ENCODE data around the gene DHX35. TPM values are rescaled to one million over a fixed set of nuclear protein-coding genes. Genes with fewer than 3 reads are reported as not detected.

The DHX35 gene
- total and polyA plus RNA-seq, 2 of the 8 experiments (the other 6 are each of a cell fraction or from before 2014, with no cell fraction given): 21.9 to 27.7 TPM

GRCh38 chr20:39080326-39080725 is 118.2 kb downstream of the DHX35 start:
- H3K9ac ChIP-seq (replicated peaks in 1 of 4; ENCODE audit: extremely low read depth in 1 of 4, low read depth in 3 of 4, low read length in 3 of 4): no peak overlapping the region
- no peak overlapping the region for H4K91ac ChIP-seq (replicated peaks; ENCODE audit: insufficient read length, low read length)
- H3K4me2 ChIP-seq (ENCODE audit: insufficient read depth in 1 of 2, low read depth in 2 of 2, low read length in 2 of 2): no peak overlapping the region
- no peak overlapping the region for H2BK12ac ChIP-seq (ENCODE audit: low read depth, low read length)
- no peaks in the 10 kb centered on the region for H3K27me3 ChIP-seq (replicated peaks in 1 of 4; ENCODE audit: control insufficient read depth in 3 of 4, extremely low read depth in 1 of 4, insufficient read depth in 3 of 4, low read length in 3 of 4)
- H3K79me2 ChIP-seq (ENCODE audit: control insufficient read depth in 1 of 2, insufficient read depth in 2 of 2, low read length in 2 of 2): no peaks in the 10 kb centered on the region
- ChIA-PET CTCF (ENCODE audit: partially characterized antibody) (interaction anchor here (0.6 to 15.4 kb wide), 18 partner anchors 9 to 1883 kb away, joined by 3 to 197 read pairs (median 4); no protein-coding TSS in a partner anchor), POLR2A (ENCODE audit: partially characterized antibody) (no interaction called here)
- H3K56ac ChIP-seq (replicated peaks; ENCODE audit: insufficient read length, low read depth, low read length): no peak overlapping the region
- no peak overlapping the region for H2AK5ac ChIP-seq (ENCODE audit: low read depth, low read length)
- H3K27ac ChIP-seq (ENCODE audit: low read depth, low read length): no peak overlapping the region
- no peak overlapping the region for H2BK120ac ChIP-seq (replicated peaks; ENCODE audit: low read depth, low read length)
- H3K79me1 ChIP-seq (ENCODE audit: low read depth, low read length): no peaks in the 10 kb centered on the region
- no peak overlapping the region for H3K18ac ChIP-seq (ENCODE audit: extremely low read depth, low read length)
- H3K9me3 ChIP-seq (ENCODE audit: insufficient read depth in 2 of 2, low read depth in 1 of 2, low read length in 1 of 2): no peaks in the 10 kb centered on the region
- no peak overlapping the region for H3K14ac ChIP-seq (ENCODE audit: insufficient read length)
- no peaks in the 10 kb centered on the region for H3K36me3 ChIP-seq (ENCODE audit: control insufficient read depth in 2 of 4, insufficient read depth in 4 of 4, low read length in 3 of 4)
- TF ChIP-seq SIRT6 (IDR thresholded peaks at IDR 0.05; ENCODE audit: low read length): no peak
- H2BK5ac ChIP-seq (ENCODE audit: low read depth, low read length): no peak overlapping the region
- H4K5ac ChIP-seq (ENCODE audit: insufficient read length, low read depth, low read length): no peak overlapping the region
- no peaks in the 10 kb centered on the region for H4K20me1 ChIP-seq (replicated peaks in 1 of 2; ENCODE audit: control insufficient read depth in 1 of 2, insufficient read depth in 2 of 2, low read length in 2 of 2)
- no peaks in the 10 kb centered on the region for H3K4me1 ChIP-seq (replicated peaks in 1 of 4; ENCODE audit: control insufficient read depth in 3 of 4, insufficient read depth in 4 of 4, low read length in 3 of 4)
- no peaks in the 10 kb centered on the region for H3K23me2 ChIP-seq (ENCODE audit: low read depth, low read length)
- no peak overlapping the region for H2BK15ac ChIP-seq (ENCODE audit: low read length)
- no peak overlapping the region for H3K4me3 ChIP-seq (ENCODE audit: extremely low read depth in 1 of 4, insufficient read depth in 2 of 4, low read depth in 3 of 4, low read length in 4 of 4)
- H3K23ac ChIP-seq (ENCODE audit: insufficient read length): no peak overlapping the region
- WGBS, 2 experiments (ENCODE audit: extremely low coverage in 1 of 2, insufficient coverage in 1 of 2, insufficient read length in 1 of 2, insufficient replicate concordance in 2 of 2, low coverage in 1 of 2, low lambda C conversion rate in 2 of 2, missing lambda C conversion rate in 1 of 2): 50% methylated on average over 1 of the region's 1 CpG; no CpG with 5 or more reads in 1 of the 2 experiments
- H3K4ac ChIP-seq (replicated peaks; ENCODE audit: insufficient read length, low read depth, low read length): no peak overlapping the region
- FAIRE-seq (no peak), DNase-seq (ENCODE audit: low read depth in 1 of 2, low spot score in 2 of 2) (no peak)
- H2BK20ac ChIP-seq (ENCODE audit: low read length): no peak overlapping the region
- no peak overlapping the region for H2AFZ ChIP-seq (ENCODE audit: low read length)
- no peak overlapping the region for H4K8ac ChIP-seq (ENCODE audit: extremely low read depth, insufficient read depth, low read length)
